HG03095 (cell line): ENCODE data around the gene GIMAP4.
"Not testable (repeated sequence)": the region's sequence is repeated elsewhere in the genome, so short reads cannot be mapped to it uniquely, and the experiment has no call there.

Experiments
- ATAC-seq: cut with Tn5 transposase; IDR thresholded peaks from one replicate; pipeline ENCODE4 v1.9.1; 2021; ENCODE audit warnings: moderate library complexity; ENCODE audit not compliant: unreplicated experiment

Gene GIMAP4

GRCh38 chr7:150579979-150580637, 12.9 kb downstream of the GIMAP4 start:
- not testable (repeated sequence) for ATAC-seq

- ATAC-seq = no peak
Observed at GRCh38 chr7:150580638-150581394, 13.6 kb downstream of the GIMAP4 start.

- no peak for ATAC-seq
Observed at GRCh38 chr7:150585199-150585598, 18.0 kb downstream of the GIMAP4 start.

- ATAC-seq = no peak
Observed at GRCh38 chr7:150586068-150586784, 19.0 kb downstream of the GIMAP4 start.

GRCh38 chr7:150586785-150587152, 19.6 kb downstream of the GIMAP4 start:
- ATAC-seq = no peak

- no peak for ATAC-seq
Observed at GRCh38 chr7:150587551-150587950, 20.4 kb downstream of the GIMAP4 start.

- ATAC-seq = no peak
Observed at GRCh38 chr7:150594805-150595204, 27.6 kb downstream of the GIMAP4 start.

- ATAC-seq = no peak
Observed at GRCh38 chr7:150595361-150595760, 28.2 kb downstream of the GIMAP4 start.

- ATAC-seq = not testable (repeated sequence)
Observed at GRCh38 chr7:150603600-150603999, 36.4 kb downstream of the GIMAP4 start.

- no peak for ATAC-seq
Observed at GRCh38 chr7:150610233-150610632, 43.0 kb downstream of the GIMAP4 start.

- ATAC-seq = no peak
Observed at GRCh38 chr7:150612925-150613324, 45.7 kb downstream of the GIMAP4 start.

GRCh38 chr7:150613880-150614279, 46.7 kb downstream of the GIMAP4 start:
- ATAC-seq = no peak

GRCh38 chr7:150614426-150614825, 47.2 kb downstream of the GIMAP4 start:
- not testable (repeated sequence) for ATAC-seq

- not testable (repeated sequence) for ATAC-seq
Observed at GRCh38 chr7:150615221-150615755, 48.1 kb downstream of the GIMAP4 start.

- no peak for ATAC-seq
Observed at GRCh38 chr7:150620061-150620460, 52.9 kb downstream of the GIMAP4 start.

GRCh38 chr7:150620617-150621371, 53.6 kb downstream of the GIMAP4 start:
- no peak for ATAC-seq

- ATAC-seq = no peak
Observed at GRCh38 chr7:150621376-150621775, 54.2 kb downstream of the GIMAP4 start.
